NT2/D1 (cell line): ENCODE measurements around the gene PRIMA1.
"Not testable (repeated sequence)": the region's sequence is repeated elsewhere in the genome, so short reads cannot be mapped to it uniquely, and the experiment has no call there.

Experiments used
- DNase-seq: peaks from one replicate; pipeline ENCODE4 v3.0.0-alpha.2; 2011; ENCODE audit warnings: low read depth, low spot score
- H3K27me3 ChIP-seq: 2 replicates; pipeline ENCODE4 v1.6.0; 2011; ENCODE audit warnings: mild to moderate bottlenecking; ENCODE audit not compliant: insufficient read length, insufficient read depth
- H3K36me3 ChIP-seq: 2 replicates; pipeline ENCODE4 v1.6.1; 2011; ENCODE audit warnings: mild to moderate bottlenecking, low read length, mixed read lengths; ENCODE audit not compliant: insufficient read depth, insufficient read length
- H3K4me1 ChIP-seq: 2 replicates; pipeline ENCODE4 v1.5.1; 2011; ENCODE audit not compliant: insufficient read depth, insufficient read length
- H3K4me3 ChIP-seq: 2 replicates; pipeline ENCODE4 v1.5.1; 2011; ENCODE audit warnings: low read depth; ENCODE audit not compliant: insufficient read length
- H3K9ac ChIP-seq: 2 replicates; pipeline ENCODE4 v1.6.0; 2011; ENCODE audit warnings: low read depth; ENCODE audit not compliant: insufficient read length
- H3K9me3 ChIP-seq: 2 replicates; pipeline ENCODE4 v1.5.1; 2011; ENCODE audit warnings: mild to moderate bottlenecking, low read length; ENCODE audit not compliant: insufficient read depth
- SUZ12 ChIP-seq: IDR thresholded peaks from 2 replicates; pipeline ENCODE4 v1.6.1; 2011; ENCODE audit not compliant: insufficient read length, insufficient read depth; ENCODE audit errors: extremely low read depth
- YY1 ChIP-seq: IDR thresholded peaks from 2 replicates; pipeline ENCODE4 v1.6.1; 2011; ENCODE audit not compliant: insufficient read length, insufficient read depth
- ZNF274 ChIP-seq: IDR thresholded peaks from 2 replicates; pipeline ENCODE4 v1.6.1; 2011; ENCODE audit warnings: mild to moderate bottlenecking, low read depth, low read length

PRIMA1 gene

DNA sequence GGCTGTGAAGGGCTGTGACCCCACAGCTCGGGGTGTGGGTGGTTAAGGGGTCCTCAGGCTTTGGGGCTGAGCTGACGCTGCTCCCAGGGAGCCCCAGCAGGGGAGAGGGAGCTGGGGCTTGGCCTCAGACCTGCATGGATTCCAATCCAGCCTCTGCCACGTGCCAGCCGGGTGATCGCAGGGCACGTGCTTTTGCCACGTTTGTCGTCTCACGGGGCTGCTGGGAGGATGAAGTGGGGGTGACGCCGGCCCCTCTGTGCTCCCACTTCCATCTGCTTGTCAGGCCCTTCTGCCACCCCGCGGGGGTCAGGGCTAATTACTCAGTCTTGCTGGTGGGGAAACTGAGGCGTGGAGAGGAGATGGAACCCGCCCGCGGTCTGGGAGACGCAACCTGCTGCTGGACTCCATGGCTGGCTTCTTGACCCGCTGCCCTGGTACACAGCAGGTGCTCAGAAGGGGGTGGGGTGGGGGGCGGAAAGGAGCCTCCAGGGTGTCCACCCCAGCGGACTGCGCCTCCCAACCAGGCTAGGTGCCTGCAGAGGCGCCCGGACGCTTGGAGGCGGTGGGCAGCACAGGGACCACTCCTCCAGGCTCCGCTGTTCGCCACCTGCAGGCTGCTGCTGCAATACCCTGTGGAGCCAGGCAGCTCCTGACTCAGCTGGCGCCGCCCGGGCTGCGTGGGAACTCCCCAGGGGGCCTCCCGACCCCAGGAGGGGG lies 36.4 kb upstream of the PRIMA1 start:
- no peaks in the 10 kb centered on the region for H3K36me3 ChIP-seq
- no peak overlapping the region for H3K9ac ChIP-seq
- no peak for DNase-seq
- H3K4me3 ChIP-seq, result no peak overlapping the region
- H3K4me1 ChIP-seq, result peaks cover 10% of the 10 kb centered on the region
- H3K27me3 ChIP-seq, result no peaks in the 10 kb centered on the region
- TF ChIP-seq YY1 (no peak), SUZ12 (no peak), ZNF274 (no peak)
- no peaks in the 10 kb centered on the region for H3K9me3 ChIP-seq

DNA sequence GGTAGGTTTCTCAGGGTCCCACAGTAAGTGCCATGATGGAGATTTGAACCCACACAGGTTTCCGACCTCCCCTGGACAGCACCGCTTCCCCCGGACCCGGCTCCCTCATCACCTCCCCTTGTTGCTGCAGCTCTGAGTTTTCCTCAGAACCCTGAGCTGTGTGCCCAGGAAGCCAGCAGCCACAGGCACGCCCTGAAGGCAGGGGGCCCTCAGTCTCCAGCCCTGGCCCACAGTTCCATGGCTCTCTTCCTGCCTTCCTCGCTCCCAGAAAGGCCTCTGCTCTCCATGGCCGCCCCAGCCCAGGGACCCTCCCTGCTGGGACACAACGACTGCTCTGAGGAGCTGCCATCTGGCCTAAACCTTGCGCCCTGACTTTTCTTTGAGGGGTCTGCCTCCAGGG lies 35.8 kb upstream of the PRIMA1 start:
- Histone ChIP-seq H3K36me3 (no peaks in the 10 kb centered on the region), H3K9me3 (no peaks in the 10 kb centered on the region), H3K4me1 (peaks cover 7% of the 10 kb centered on the region), H3K27me3 (no peaks in the 10 kb centered on the region), H3K9ac (no peak overlapping the region), H3K4me3 (no peak overlapping the region)
- no peak for DNase-seq
- TF ChIP-seq SUZ12, result no peak
- TF ChIP-seq YY1, result no peak
- TF ChIP-seq ZNF274, result no peak

DNA sequence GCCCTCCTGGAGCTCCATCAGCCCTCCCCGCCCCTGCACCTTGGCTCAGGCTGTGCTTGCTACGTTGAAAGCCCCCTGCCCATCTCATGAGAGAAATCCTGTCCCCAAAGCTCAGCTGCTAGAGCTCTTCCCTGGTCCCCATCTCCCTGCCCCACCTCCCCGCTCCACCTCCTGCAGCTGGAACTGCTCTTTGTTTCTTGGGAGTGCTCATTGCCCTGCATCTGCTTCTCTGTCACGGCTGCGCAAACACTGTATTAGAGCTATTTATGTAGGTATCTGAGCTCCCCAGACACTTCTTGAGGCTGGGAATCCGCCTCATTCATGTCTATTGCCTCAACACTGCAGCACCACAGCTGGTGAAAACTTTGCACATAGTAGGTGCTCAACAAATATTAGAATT lies 32.8 kb upstream of the PRIMA1 start:
- Histone ChIP-seq H3K36me3 (no peaks in the 10 kb centered on the region), H3K27me3 (no peaks in the 10 kb centered on the region), H3K4me1 (peaks cover 4% of the 10 kb centered on the region), H3K9ac (no peak overlapping the region), H3K4me3 (no peak overlapping the region), H3K9me3 (peaks cover 2% of the 10 kb centered on the region; the same call in 1 of the 2 replicates)
- TF ChIP-seq YY1 (no peak), SUZ12 (no peak), ZNF274 (no peak)
- no peak for DNase-seq

DNA sequence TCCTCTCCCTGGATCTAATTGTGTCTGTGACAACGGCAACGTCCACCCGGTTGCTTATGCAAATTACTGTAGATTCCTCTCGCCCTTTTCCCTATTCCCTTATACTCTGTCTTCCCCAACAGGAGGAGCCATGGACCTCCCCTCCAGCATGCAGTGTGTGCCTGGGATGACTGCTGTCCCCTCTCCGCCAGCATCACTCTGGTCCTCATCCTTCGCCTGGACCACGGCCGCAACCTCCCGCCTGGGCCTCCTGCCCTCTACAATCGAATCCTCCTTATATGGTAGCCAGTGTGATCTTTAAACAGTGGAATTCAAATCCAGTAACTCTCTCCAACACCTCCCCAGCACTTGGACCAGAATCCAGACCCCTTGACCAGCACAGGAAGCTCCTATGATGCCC lies 30.6 kb upstream of the PRIMA1 start:
- Histone ChIP-seq H3K36me3 (no peaks in the 10 kb centered on the region), H3K9ac (no peak overlapping the region), H3K4me1 (no peaks in the 10 kb centered on the region), H3K27me3 (no peaks in the 10 kb centered on the region), H3K9me3 (peaks cover 24% of the 10 kb centered on the region), H3K4me3 (no peak overlapping the region)
- no peak for TF ChIP-seq ZNF274
- DNase-seq, result no peak

DNA sequence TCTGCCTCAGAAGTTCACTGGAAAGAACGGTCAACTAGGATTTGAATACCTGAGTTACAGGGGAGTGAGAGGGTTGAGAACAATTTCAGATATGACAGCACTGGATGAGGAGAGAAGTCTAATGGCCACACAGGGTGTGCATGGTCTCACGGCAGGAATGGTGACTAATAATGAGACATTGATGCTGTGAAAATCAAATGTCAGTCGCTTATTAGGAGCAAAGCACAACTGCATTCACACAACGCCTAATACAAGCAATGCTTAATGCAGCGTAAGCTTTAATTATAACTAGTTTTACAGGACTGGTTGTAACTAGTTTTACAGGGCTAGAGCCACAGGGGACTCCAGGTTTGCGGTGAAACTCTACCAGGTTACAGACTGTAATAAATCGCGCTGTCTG lies 23.4 kb upstream of the PRIMA1 start:
- H3K36me3 ChIP-seq, result no peaks in the 10 kb centered on the region
- H3K4me1 ChIP-seq, result no peaks in the 10 kb centered on the region
- H3K4me3 ChIP-seq, result no peak overlapping the region
- H3K9ac ChIP-seq, result no peak overlapping the region
- no peak for DNase-seq
- H3K27me3 ChIP-seq, result no peaks in the 10 kb centered on the region
- TF ChIP-seq YY1 (no peak), ZNF274 (no peak), SUZ12 (no peak)
- peaks cover 38% of the 10 kb centered on the region for H3K9me3 ChIP-seq

DNA sequence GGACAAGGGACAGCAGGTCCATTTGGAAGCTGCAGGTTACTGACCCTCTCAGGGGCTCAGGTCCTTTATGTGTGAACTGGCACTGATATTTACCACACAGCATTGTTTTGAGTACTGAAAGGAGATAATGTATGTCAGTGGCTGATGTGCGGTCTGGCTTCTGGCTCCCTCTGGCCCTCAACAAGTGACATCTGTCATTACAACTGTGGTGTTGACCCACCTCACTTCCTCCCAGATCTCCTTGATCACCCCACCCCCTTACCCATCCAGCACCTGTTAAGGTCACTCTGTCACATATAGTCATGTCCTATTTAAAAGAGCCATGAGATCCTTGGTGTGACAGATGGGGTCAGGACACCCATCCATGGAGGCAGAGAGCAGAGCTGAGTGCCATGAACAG lies 22.7 kb upstream of the PRIMA1 start:
- H3K4me1 ChIP-seq, result no peaks in the 10 kb centered on the region
- H3K36me3 ChIP-seq, result no peaks in the 10 kb centered on the region
- peaks cover 36% of the 10 kb centered on the region for H3K9me3 ChIP-seq
- no peak overlapping the region for H3K4me3 ChIP-seq
- H3K27me3 ChIP-seq, result no peaks in the 10 kb centered on the region
- no peak for TF ChIP-seq SUZ12
- no peak for TF ChIP-seq YY1
- TF ChIP-seq ZNF274, result no peak
- DNase-seq, result no peak
- no peak overlapping the region for H3K9ac ChIP-seq

DNA sequence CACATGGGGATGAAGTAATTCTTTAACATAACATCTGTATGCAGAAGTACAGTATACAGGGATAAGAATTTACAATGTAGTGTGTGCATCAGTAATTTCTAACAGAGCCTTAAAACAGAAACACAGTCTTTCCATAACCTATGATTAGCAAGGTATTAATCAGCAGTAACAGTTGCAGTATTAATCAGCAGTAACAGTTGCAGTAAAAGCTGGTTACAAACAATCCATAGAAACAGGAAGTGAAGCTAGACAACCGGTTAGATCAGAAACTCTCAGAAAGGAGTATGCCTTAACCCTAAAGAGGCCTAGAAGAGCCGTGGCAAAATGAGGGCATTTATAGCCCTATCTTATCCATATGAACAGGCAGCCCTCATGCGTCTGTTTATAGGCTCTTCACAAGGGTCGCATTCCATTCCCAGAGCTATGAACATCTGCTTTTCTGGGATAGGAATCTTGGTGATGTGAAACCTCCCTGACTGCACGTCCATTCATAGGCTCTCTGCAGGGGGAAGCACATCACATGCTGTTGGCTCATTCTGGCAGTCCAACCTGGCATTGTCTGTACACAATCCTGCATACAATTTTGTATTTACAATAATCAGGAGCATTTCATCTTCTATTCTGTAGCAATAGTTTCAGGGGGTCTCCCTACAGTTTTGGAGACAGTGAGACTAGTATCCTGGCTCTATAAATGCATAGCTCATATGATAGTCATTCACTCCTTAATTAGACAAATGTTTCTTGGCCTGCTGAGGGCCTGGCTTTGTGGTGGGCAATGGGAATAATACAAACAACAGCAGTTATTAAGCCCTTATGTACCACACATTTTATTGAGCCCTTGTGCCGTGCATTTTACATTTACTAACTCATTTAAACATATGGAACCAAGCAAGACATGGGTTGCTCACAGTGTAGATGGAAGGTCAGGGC lies 21.5 kb upstream of the PRIMA1 start:
- H3K4me1 ChIP-seq, DNase-seq, H3K9ac ChIP-seq, H3K27me3 ChIP-seq, H3K4me3 ChIP-seq, H3K36me3 ChIP-seq: not testable (repeated sequence)
- peaks cover 23% of the 10 kb centered on the region; the same call in 1 of the 2 replicates for H3K9me3 ChIP-seq
